GM12865 (cell line): ENCODE data around the gene TRIM71.
"Not testable (repeated sequence)": the region's sequence is repeated elsewhere in the genome, so short reads cannot be mapped to it uniquely, and the experiment has no call there.

Experiments used
- DNase-seq: peaks from one replicate; pipeline ENCODE4 v3.0.0; 2010; ENCODE audit warnings: low read depth
- H3K4me3 ChIP-seq: 2 replicates; pipeline ENCODE4 v1.5.1; 2011; ENCODE audit warnings: mild to moderate bottlenecking, low read depth, low read length, control low read depth
- CTCF ChIP-seq: IDR thresholded peaks from 2 replicates; pipeline ENCODE4 v1.5.1; 2011; ENCODE audit warnings: low read length, control low read depth, low read depth, inconsistent platforms; ENCODE audit not compliant: insufficient read depth; ENCODE audit errors: missing control alignments

TRIM71 gene

DNA sequence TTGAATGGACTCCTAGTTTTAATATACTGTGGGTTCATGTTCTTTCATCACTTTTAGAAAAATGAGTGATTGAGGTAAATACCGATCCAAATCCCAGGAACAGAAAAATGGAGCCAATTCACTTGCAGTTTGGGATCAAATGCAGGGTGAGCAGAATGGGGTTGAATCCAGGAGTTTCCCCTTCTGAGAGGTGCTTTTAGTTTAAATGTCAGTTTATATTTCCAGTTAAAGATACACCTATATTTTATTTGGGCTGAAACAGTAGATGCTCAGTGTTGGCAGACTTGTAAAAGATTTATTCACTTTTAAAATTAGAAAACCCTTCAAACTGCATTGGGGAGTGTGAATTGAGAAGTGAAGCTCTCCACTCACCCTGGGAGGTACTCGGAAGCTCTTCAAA lies 2.6 kb downstream of the TRIM71 start:
- no peak overlapping the region for H3K4me3 ChIP-seq
- DNase-seq, result no peak
- TF ChIP-seq CTCF, result no peak

DNA sequence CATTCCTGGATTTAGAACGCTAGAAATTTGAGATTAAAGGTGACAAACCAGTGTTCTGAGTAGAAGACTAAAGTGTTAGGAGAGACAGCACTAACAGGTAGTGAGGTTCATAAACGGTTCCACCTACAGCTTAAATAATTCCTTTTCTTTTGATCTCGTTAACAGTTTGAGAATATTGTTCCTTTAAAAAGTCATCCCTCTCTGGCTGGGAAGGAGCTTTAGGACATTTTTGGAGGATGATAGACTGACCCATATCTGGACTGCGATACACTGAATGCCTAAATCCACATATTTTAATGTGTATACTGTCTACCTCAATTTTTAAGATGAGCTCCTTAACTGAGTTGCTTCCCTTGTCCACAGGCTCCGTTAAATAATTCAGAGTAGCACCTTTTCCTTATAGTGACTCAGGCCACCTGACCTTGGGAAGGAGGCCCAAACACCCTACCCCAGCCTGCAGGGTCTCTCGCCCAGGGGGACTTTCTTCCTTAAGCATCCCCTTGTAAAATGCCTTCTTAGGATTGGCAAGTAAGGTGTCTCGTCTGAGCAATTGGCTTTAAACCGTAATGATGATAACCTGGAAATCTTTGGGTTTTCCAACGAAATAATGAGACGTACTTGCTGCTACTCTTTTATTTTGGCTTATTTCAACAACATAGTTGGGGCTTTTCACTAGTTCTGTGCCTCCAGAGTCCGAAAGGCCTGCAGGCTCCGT lies 3.3 kb downstream of the TRIM71 start:
- no peak overlapping the region for H3K4me3 ChIP-seq
- no peak for TF ChIP-seq CTCF
- DNase-seq, result no peak

GRCh38 chr3:32821686-32822296 lies 4.0 kb downstream of the TRIM71 start:
- no peak for TF ChIP-seq CTCF
- DNase-seq, result no peak
- H3K4me3 ChIP-seq, result no peak overlapping the region

GRCh38 chr3:32822609-32823498 lies 5.1 kb downstream of the TRIM71 start:
- no peak for DNase-seq
- no peak for TF ChIP-seq CTCF
- no peak overlapping the region for H3K4me3 ChIP-seq

DNA sequence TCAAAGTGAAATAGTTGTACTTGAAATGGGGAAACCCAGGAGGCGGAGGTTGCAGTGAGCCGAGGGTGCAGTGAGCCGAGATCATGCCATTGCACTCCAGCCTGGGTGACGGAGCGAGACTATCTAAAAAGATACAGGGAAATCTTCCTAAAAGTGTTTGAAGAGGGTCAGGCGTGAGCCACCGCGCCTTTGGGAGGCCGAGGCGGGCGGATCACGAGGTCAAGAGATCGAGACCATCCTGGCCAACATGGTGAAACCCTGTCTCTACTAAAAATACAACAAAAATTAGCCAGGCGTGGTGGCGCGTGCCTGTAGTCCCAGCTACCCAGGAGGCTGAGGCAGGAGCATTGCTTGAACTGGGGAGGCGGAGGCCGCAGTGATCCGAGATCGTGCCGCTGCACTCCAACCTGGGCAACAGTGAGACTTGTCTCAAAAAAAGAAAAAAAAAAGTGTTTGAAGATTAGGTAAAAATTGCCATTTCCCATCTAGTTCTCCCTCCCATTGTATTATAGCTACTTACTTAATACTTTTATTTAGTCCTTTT lies 5.9 kb downstream of the TRIM71 start:
- not testable (repeated sequence) for DNase-seq

DNA sequence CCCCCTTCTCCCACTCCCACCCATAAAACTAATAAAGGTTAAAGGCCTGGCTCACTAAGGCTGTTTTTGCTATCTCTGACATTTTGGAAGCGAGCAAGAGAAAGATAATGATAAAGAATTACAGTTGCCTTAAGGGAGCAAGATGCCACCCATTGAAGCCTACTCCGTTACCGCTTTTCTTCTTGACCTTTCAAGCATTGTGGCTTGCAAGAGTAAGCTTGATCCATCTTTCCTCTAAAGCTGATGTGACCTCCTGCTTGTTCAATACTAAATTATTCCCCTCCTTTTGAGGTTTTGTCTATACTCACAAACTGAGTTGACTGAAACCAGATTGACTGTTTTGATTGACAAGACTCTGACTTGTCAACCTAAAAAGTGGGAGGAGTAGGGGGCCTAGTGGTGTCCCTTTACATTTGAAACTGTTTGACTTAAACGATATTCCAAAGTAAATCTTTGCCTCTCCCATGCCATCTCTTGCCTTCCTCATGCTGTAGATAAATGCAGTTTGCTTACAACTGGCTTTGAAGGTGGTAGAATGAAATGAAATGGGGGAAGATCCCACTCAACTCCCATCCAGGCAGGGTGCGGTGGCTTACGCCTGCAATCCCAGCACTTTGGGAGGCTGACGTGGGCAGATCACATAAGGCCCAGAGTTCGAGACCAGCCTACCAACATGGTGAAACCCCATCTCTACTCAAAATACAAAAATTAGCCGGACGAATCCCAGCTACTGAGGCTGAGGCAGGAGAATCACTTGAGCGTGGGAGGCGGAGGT lies 8.0 kb downstream of the TRIM71 start:
- H3K4me3 ChIP-seq, result no peak overlapping the region
- TF ChIP-seq CTCF, result no peak
- no peak for DNase-seq

More for the DNA sequence above, 5.9 kb downstream of the TRIM71 start:
- not testable (repeated sequence) for H3K4me3 ChIP-seq
